ENCODE results near the gene KRTAP5-4.
"Not testable (repeated sequence)": the region's sequence is repeated elsewhere in the genome, so short reads cannot be mapped to it uniquely, and the experiment has no call there.

KRTAP5-4 gene

GRCh38 chr11:1652771-1653540 is 31.0 kb upstream of the KRTAP5-4 start:
- no peak for DNase-seq (ENCODE audit: low read depth, low spot score)

- DNase-seq (ENCODE audit: low read depth, low spot score) = no peak
Observed at GRCh38 chr11:1652442-1652770, 30.5 kb upstream of the KRTAP5-4 start.

GRCh38 chr11:1652026-1652425 is 30.1 kb upstream of the KRTAP5-4 start:
- DNase-seq (ENCODE audit: low read depth, low spot score) = no peak

- no peak for DNase-seq (ENCODE audit: low read depth, low spot score)
Observed at GRCh38 chr11:1651411-1651980, 29.6 kb upstream of the KRTAP5-4 start.

GRCh38 chr11:1650918-1651262 is 29.0 kb upstream of the KRTAP5-4 start:
- DNase-seq (ENCODE audit: low read depth, low spot score) = no peak

- no peak for DNase-seq (ENCODE audit: low read depth, low spot score)
Observed at GRCh38 chr11:1650034-1650917, 28.3 kb upstream of the KRTAP5-4 start.

GRCh38 chr11:1648653-1649420 is 26.9 kb upstream of the KRTAP5-4 start:
- no peak for DNase-seq (ENCODE audit: low read depth, low spot score)

GRCh38 chr11:1647901-1648652 is 26.1 kb upstream of the KRTAP5-4 start:
- DNase-seq (ENCODE audit: low read depth, low spot score) = no peak

GRCh38 chr11:1646540-1646939 is 24.6 kb upstream of the KRTAP5-4 start:
- DNase-seq (ENCODE audit: low read depth, low spot score) = not testable (repeated sequence)

- DNase-seq (ENCODE audit: low read depth, low spot score) = no peak
Observed at GRCh38 chr11:1645357-1645821, 23.5 kb upstream of the KRTAP5-4 start.

GRCh38 chr11:1644601-1645356 is 22.8 kb upstream of the KRTAP5-4 start:
- DNase-seq (ENCODE audit: low read depth, low spot score) = no peak

- DNase-seq (ENCODE audit: low read depth, low spot score) = no peak
Observed at GRCh38 chr11:1643146-1643690, 21.3 kb upstream of the KRTAP5-4 start.

- DNase-seq (ENCODE audit: low read depth, low spot score) = no peak
Observed at GRCh38 chr11:1642288-1643145, 20.6 kb upstream of the KRTAP5-4 start.

GRCh38 chr11:1641096-1641495 is 19.2 kb upstream of the KRTAP5-4 start:
- DNase-seq (ENCODE audit: low read depth, low spot score) = no peak

GRCh38 chr11:1640076-1640946 is 18.4 kb upstream of the KRTAP5-4 start:
- DNase-seq (ENCODE audit: low read depth, low spot score) = no peak

GRCh38 chr11:1639666-1640065 is 17.7 kb upstream of the KRTAP5-4 start:
- no peak for DNase-seq (ENCODE audit: low read depth, low spot score)

GRCh38 chr11:1639102-1639620 is 17.2 kb upstream of the KRTAP5-4 start:
- no peak for DNase-seq (ENCODE audit: low read depth, low spot score)

GRCh38 chr11:1638344-1638743 is 16.4 kb upstream of the KRTAP5-4 start:
- no peak for DNase-seq (ENCODE audit: low read depth, low spot score)
